ENCODE measurements around the gene EEPD1. TPM values are rescaled to one million over a fixed set of nuclear protein-coding genes. Genes with fewer than 3 reads are reported as not detected.

The EEPD1 gene
- total and polyA plus RNA-seq, 8 donors = 14.0 to 134 (median 19.4) TPM

GRCh38 chr7:36129048-36129534, 24.0 kb upstream of the EEPD1 start:
- Histone ChIP-seq H3K4me1 (peaks cover 14 to 45% (median 17%) of the 10 kb centered on the region in 4 donors), H3K36me3 (no peaks in the 10 kb centered on the region), H3K27ac (peak overlapping the region; percentile 68 to 90 (median 77)), H3K9me3 (no peaks in the 10 kb centered on the region), H3K27me3 (no peaks in the 10 kb centered on the region), H3K4me3 (no peak overlapping the region)
- intact Hi-C loops (cut with DNase I; ENCODE audit: low total_unique reads) = no loop called here
- TF ChIP-seq POLR2AphosphoS5 (IDR thresholded peaks at IDR 0.05) (peak in 2 of 3 donors; percentile 38 to 78), CTCF (IDR thresholded peaks at IDR 0.05) (no peak)
- WGBS, 5 donors = 30 to 37% (median 34%) methylated on average over 9 of the region's 9 CpGs
- peak; percentile 64 to 89 for DNase-seq

GRCh38 chr7:36130236-36130945, 22.7 kb upstream of the EEPD1 start:
- WGBS, 5 donors = 81 to 92% (median 89%) methylated on average over 7 of the region's 7 CpGs
- TF ChIP-seq POLR2A (IDR thresholded peaks at IDR 0.05) = no peak
- TF ChIP-seq EP300 (IDR thresholded peaks at IDR 0.05) = no peak
- TF ChIP-seq POLR2AphosphoS5 (IDR thresholded peaks at IDR 0.05) = no peak
- Histone ChIP-seq H3K4me1 (peaks cover 14 to 45% (median 17%) of the 10 kb centered on the region in 4 donors), H3K27me3 (no peaks in the 10 kb centered on the region), H3K27ac (peak overlapping the region in 1 of 5 donors; percentile 75), H3K4me3 (no peak overlapping the region), H3K9me3 (no peaks in the 10 kb centered on the region), H3K36me3 (no peaks in the 10 kb centered on the region)
- intact Hi-C loops (cut with DNase I; ENCODE audit: low total_unique reads) = no loop called here
- no peak for DNase-seq

GRCh38 chr7:36131026-36131425, 22.0 kb upstream of the EEPD1 start:
- H3K27me3 ChIP-seq = no peaks in the 10 kb centered on the region
- H3K9me3 ChIP-seq = no peaks in the 10 kb centered on the region
- TF ChIP-seq POLR2A (IDR thresholded peaks at IDR 0.05) (no peak), CTCF (IDR thresholded peaks at IDR 0.05) (no peak), POLR2AphosphoS5 (IDR thresholded peaks at IDR 0.05) (no peak), EP300 (IDR thresholded peaks at IDR 0.05) (no peak)
- H3K4me3 ChIP-seq = no peak overlapping the region
- no peaks in the 10 kb centered on the region for H3K36me3 ChIP-seq
- 68 to 96% (median 90%) methylated on average over 4 of the region's 4 CpGs for WGBS, 5 donors
- intact Hi-C loops (cut with DNase I; ENCODE audit: low total_unique reads) = no loop called here
- peak overlapping the region in 1 of 5 donors; percentile 75 for H3K27ac ChIP-seq
- peaks cover 14 to 45% (median 17%) of the 10 kb centered on the region in 4 donors for H3K4me1 ChIP-seq
- DNase-seq = no peak

- peaks cover 14 to 41% (median 17%) of the 10 kb centered on the region in 4 donors for H3K4me1 ChIP-seq
- intact Hi-C loops (cut with DNase I; ENCODE audit: low total_unique reads) = no loop called here
- no peak for TF ChIP-seq EP300 (IDR thresholded peaks at IDR 0.05)
- TF ChIP-seq POLR2AphosphoS5 (IDR thresholded peaks at IDR 0.05) = no peak
- TF ChIP-seq POLR2A (IDR thresholded peaks at IDR 0.05) = no peak
- no peak for TF ChIP-seq CTCF (IDR thresholded peaks at IDR 0.05)
- H3K27ac ChIP-seq = no peak overlapping the region
- no peak overlapping the region for H3K4me3 ChIP-seq
- 85 to 95% (median 88%) methylated on average over 7 of the region's 7 CpGs for WGBS, 5 donors
- DNase-seq = no peak
- H3K9me3 ChIP-seq = no peaks in the 10 kb centered on the region
- H3K36me3 ChIP-seq = no peaks in the 10 kb centered on the region
- no peaks in the 10 kb centered on the region for H3K27me3 ChIP-seq
Observed at GRCh38 chr7:36131499-36131898, 21.6 kb upstream of the EEPD1 start.

- no peak for DNase-seq
- WGBS, 5 donors = 91 to 94% (median 94%) methylated on average over 8 of the region's 8 CpGs
- H3K27ac ChIP-seq = no peak overlapping the region
- H3K9me3 ChIP-seq = no peaks in the 10 kb centered on the region
- no peaks in the 10 kb centered on the region for H3K36me3 ChIP-seq
- TF ChIP-seq CTCF (IDR thresholded peaks at IDR 0.05) (no peak), EP300 (IDR thresholded peaks at IDR 0.05) (no peak)
- peaks cover 14 to 38% (median 18%) of the 10 kb centered on the region in 4 donors for H3K4me1 ChIP-seq
- intact Hi-C loops (cut with DNase I; ENCODE audit: low total_unique reads) = no loop called here
- H3K27me3 ChIP-seq = no peaks in the 10 kb centered on the region
- no peak overlapping the region for H3K4me3 ChIP-seq
Observed at GRCh38 chr7:36132012-36132411, 21.0 kb upstream of the EEPD1 start.
